Cerebellar cortex (tissue), 1 donor: ENCODE results near the gene TRAPPC2.

Experiments used
- DNase-seq: peaks from one replicate; pipeline ENCODE4 v3.0.0-alpha.2; 2015; ENCODE audit warnings: low spot score

Gene TRAPPC2

DNA sequence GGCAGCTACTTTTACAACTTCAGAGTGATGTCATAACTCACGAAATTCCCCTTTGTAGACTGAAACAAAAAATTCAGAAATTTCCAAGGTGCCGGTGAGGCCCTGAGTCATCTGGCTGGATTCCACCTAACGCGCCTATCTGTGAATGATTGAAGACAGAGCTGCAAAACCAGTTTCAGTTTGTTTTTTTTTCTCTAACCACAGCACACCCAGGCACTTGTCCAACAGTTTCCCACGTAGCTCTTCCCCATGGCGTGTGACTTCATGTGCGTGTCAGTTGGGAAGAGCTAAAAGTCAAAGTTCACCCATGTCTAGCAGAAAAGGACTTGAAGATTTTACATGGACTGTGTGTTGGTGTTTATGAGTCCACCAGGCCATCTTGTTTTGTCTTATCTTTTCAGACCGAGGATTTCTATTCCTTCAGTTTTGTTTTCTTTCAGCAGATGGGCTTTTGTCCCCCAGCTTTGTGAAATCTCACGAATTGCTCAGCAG lies 65.1 kb downstream of the TRAPPC2 start:
- DNase-seq = no peak

DNA sequence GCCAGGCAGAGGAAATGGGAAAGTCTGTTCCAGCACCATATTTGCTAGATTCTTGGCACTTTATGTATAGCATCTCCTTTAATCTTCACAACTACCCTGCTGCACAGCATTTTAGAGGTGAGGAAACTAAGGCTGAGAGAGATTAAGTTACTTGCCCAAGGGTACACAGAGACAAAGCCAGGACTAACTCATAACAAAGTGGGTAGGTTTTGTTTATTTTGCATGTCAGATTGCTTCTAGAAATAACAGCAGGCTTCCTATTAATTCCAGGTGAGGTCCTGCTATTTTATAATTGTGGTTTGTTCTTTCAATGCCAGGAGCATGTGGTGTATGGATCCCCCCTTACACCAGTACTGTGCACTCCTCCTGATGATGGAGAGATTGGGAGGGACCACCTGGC lies 66.5 kb downstream of the TRAPPC2 start:
- no peak for DNase-seq

DNA sequence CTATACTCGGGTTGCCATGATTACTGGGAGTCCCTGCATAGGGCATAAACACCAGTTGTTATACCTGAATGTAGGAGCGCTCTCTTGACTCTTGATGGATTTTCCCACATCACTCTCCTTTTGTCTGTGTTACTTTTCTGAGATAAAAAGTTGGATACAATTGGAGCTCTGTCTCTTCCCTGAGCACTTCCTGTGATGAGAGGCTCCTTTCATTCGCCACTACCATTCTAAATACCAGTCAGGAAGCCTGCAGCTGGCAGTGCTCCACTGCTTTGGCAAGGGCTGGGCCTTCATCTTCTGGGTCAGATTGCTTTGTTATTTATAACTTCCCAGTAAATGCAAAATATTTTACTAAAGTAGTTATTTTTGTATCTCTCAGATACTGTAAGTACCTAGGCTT lies 67.6 kb downstream of the TRAPPC2 start:
- no peak for DNase-seq

DNA sequence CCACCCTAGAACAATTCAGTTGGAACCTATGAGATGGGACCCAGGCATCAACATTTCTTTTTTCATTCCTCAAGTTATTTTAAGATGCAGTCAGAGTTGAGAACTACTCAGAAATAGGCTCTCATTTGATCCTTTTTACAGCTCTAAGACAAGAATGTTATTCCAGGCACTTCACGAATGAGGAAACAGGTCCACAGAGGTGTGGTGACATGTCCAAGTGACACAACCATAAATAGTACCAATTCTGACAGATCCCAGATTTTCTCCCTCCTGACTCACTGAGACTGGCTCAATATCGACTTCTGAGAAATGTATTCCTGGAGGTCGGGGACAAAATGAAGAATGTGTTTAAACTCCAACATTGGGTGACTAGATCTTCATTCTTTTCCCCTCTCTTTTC lies 70.4 kb downstream of the TRAPPC2 start:
- no peak for DNase-seq

DNA sequence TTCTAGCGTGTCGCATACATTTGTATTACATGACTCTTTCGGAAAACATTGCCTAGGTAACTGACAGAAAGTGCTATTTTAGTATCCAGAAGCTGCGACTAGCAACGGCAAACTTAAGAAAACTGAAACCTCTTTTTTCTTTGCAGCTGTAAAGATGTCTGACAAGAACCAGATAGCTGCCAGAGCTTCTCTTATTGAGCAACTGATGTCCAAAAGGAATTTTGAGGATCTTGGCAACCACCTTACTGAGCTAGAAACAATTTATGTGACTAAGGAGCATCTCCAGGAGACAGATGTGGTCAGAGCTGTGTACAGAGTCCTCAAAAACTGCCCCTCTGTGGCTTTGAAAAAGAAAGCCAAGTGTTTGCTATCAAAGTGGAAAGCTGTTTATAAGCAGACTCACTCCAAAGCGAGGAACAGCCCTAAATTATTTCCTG lies 72.0 kb downstream of the TRAPPC2 start:
- DNase-seq = no peak
